ENCODE data around the gene ISG20L2.

ISG20L2 gene

GRCh38 chr1:156755527-156755950 is 27.0 kb upstream of the ISG20L2 start:
- no peak for DNase-seq (ENCODE audit: low read depth in 1 of 2, low spot score in 1 of 2)

- no peak for DNase-seq (ENCODE audit: low read depth in 1 of 2, low spot score in 1 of 2)
Measured at GRCh38 chr1:156754219-156754618, 25.7 kb upstream of the ISG20L2 start.

DNA sequence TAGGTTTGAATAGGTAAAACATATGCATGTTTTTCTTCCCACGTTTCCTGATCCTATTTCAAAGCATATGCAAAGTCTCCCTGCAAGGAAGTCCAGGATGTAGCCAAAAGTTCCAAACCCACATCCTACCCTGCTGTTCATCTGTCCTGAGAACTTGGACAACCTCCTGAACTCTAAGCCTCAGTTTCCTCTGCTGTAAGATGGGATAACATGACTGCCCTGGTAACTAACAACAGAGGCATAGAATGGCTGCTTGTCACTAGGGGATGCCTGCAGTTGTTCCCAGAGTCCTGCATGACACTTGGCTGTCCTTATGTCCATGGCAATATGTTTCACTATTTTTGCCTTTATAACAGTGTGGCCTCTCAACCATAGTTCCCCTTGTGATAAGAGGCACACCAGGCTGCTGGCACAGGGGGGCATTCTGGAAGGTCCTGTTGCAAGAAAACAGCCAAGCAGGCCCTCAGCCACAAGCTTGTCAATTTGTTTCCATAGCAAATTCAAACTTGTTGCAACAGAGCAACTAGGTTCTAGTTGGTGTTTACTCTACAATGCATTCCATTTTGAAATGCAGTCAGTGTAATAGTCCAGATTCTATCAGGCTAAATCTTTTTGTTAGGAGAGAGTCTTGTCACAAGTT is 24.4 kb upstream of the ISG20L2 start:
- no peak for DNase-seq (ENCODE audit: low read depth in 1 of 2, low spot score in 1 of 2)

DNA sequence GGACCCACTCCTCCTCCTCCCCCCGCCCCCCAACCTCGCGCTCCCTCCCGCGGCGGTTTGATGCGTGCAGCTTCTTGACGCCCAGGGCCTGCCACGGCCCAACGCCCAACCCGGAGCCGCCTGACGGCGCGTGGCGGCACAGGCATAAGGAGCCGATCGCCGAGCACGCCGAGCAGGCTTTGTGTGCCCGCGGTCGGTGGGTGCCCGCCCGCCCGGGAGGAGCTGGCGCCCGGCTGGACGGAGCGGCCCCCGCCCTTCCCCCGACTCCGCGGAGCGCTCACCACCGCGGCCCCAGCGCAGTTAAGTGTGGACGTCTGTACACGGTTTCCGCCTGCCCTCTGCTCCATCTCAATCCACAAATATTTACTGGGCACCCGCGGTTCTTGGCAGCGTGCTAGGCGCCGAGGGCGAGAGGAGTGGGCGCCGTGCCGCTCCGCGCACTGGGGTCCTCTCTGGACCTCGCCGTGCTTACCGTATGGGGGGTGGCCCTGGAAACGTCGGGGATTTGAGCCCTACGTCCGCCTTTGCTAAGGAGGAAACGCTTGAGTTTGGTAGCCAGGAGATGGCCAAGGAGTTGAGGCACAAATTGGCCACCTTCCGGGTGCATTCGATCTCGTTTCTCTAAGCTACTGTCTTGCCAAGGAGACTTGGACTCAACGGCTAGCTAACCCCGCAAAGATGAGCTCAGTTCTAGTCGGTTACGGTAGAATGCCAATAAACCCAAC is 23.4 kb upstream of the ISG20L2 start:
- peak; percentile 95 to 97 for DNase-seq (ENCODE audit: low read depth in 1 of 2, low spot score in 1 of 2)

GRCh38 chr1:156751451-156751756 is 22.8 kb upstream of the ISG20L2 start, which contains the start of gene HDGF:
HDGF (minus strand) TSS chr1:156751675; CDS start chr1:156751429, 246 bp downstream.
- DNase-seq (ENCODE audit: low read depth in 1 of 2, low spot score in 1 of 2), result no peak

GRCh38 chr1:156750711-156751450 is 22.3 kb upstream of the ISG20L2 start:
- DNase-seq (ENCODE audit: low read depth in 1 of 2, low spot score in 1 of 2), result no peak

DNA sequence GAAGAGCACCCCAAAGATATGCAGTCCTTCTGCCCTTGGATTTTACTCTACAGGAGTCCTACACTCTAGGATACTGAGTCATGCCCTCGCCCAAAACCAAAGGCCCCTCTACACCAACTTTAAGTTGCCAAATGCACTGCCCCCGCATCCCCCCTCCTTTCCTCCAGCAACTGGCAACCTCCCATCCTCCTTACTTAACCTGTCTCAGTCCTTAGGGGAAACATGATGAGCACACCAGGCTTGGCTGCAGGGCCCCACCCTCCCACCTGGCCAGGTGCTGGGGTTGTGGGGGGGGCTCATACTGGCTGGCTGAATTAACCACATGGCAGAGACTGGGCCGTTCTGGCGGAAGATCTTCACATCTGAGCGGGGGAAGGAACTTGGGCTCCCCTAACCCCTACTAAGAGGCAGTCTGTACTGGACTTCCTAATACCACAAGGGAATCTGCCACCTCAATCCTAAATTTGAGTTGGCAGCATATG is 21.7 kb upstream of the ISG20L2 start:
- DNase-seq (ENCODE audit: low read depth in 1 of 2, low spot score in 1 of 2), result no peak

- no peak for DNase-seq (ENCODE audit: low read depth in 1 of 2, low spot score in 1 of 2)
Measured at GRCh38 chr1:156749419-156750118, 21.0 kb upstream of the ISG20L2 start.

- DNase-seq (ENCODE audit: low read depth in 1 of 2, low spot score in 1 of 2), result no peak
Measured at GRCh38 chr1:156748670-156749418, 20.3 kb upstream of the ISG20L2 start.

GRCh38 chr1:156747742-156748669 is 19.4 kb upstream of the ISG20L2 start:
- no peak for DNase-seq (ENCODE audit: low read depth in 1 of 2, low spot score in 1 of 2)

DNA sequence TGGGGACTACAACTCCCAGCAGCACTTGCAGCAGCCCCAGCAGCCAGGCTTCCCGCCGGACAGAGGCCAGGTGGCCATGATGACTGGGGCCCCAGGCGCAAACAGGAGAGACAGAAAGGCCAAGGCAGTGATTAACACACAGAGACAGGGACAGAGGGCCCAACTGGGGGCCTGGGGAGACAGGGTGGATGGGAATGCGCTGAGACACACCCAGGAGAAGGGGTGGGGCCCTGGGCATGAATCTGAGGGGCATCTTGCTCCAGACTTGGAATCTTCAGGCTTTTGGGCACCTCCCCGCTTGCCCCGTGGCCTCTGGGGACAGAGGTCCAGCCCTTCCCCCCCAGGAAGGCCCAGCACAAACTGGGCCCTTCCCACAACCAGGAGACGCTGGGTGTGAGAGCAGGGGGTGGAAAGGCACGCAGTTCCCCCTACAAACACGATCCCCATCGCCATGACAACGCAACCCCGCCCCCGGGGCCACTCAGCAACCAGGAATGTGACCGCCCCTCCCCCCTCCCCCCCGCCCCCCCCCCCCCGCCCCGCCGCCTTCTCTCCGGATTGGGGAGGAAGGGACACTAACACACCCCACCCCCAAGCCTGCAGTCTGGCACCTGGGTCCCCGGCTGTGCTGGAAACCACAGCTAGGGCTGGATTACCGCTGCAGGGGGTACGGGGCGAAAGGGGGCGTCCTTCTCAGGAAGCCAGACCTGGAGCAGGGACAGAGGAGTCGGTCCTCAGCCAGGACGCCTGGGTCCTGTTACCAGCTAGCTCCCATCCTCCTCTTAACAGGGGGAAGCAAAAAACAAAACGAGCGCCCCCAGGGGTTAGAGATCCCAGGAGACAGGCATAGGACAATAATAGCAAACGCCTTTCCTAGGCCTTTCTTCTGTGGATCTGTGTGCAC is 18.4 kb upstream of the ISG20L2 start:
- DNase-seq (ENCODE audit: low read depth in 1 of 2, low spot score in 1 of 2), result no peak

GRCh38 chr1:156746406-156746727 is 17.8 kb upstream of the ISG20L2 start:
- DNase-seq (ENCODE audit: low read depth in 1 of 2, low spot score in 1 of 2), result no peak

DNA sequence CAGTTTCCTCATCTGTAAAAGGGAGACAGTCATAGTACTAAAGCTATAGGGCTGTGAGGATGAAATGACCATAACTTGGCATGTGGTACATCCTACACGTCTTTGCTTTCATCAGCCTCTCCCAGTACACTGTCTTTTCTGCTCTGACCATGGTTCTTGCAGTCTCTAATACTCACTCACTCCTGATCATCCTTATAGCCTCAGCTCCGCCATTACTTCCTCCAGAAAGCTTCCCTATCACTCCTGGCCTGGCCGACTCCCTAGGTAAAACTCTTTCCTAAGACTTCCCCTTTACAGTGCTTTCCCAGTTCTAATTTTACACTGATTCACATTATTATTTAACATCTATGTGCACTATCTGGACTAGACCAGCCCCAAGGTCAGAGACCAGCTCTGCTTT is 17.3 kb upstream of the ISG20L2 start:
- DNase-seq (ENCODE audit: low read depth in 1 of 2, low spot score in 1 of 2), result no peak

GRCh38 chr1:156744786-156745419 is 16.3 kb upstream of the ISG20L2 start:
- no peak for DNase-seq (ENCODE audit: low read depth in 1 of 2, low spot score in 1 of 2)

DNA sequence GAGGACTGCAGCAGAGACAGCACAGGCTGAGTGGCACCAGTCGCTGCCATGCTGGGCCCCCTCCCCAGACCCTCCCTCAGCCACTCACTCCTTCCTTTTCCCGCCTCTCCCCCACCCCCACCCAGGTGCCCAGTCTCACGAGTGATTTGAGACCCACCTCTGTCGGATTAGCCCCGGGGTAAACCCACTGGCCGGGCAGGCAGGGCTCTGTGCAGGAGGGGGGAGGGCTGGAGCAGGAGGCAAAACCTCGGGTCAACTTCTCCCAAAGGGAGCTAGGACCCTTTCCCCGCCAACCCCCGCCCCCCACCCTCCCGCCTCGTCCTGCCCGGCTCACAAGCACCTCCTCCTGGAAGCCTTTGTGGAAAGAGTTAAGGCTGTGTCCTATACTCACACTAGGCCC is 15.8 kb upstream of the ISG20L2 start:
- DNase-seq (ENCODE audit: low read depth in 1 of 2, low spot score in 1 of 2), result no peak

DNA sequence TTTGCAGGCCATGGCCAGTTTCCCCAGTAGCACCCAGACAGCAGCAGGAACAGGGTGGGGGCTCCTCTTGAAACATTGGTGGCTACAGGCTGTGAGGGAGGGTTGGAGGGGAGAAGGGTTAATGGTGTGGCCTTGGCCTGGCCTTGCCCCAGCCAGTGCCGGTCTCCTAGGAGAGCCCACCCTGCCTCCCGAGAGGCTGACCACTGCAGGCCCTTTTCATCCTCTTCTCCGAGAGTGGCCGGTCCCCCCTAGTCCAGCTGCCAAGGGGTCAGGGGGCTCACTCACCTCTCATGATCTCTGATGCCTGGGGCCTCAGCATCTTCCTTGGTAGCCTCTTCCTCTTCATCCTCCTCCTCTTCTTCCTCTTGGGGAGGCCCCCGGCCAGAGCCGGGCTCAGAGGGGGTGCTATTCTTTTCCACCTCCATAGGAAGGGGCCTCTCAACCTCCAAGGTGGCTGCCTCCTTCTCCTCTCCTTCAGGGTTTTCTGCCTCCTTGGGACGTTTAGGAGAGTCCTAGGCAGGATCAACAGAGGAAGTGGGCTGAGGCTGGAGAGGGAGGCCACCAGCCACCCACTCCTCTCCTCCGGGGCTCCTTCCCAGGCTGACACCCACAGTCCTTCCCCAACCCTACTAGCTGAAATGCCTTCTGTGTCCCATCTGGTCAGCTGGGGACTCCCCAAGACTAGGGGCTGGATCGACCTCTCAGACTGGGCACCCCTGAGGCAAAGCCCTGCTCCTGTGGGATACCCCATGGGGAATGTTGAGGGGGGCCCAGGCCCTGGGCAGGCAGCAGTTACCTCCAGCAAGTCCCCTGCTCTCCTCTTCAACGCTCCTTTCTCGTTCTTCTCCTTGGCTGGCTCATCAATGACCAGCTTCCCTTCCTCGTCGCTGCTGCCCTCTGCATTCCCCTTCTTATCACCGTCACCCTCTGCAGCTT is 15.1 kb upstream of the ISG20L2 start:
- DNase-seq (ENCODE audit: low read depth in 1 of 2, low spot score in 1 of 2), result no peak

GRCh38 chr1:156742801-156743200 is 14.2 kb upstream of the ISG20L2 start:
- no peak for DNase-seq (ENCODE audit: low read depth in 1 of 2, low spot score in 1 of 2)

All from stimulated activated CD4-positive, alpha-beta T cell treated with anti-CD3 and anti-CD28 coated beads, Interleukin-15, amount 100 ng/mL, for 1 hour (primary cell).